Measurements from ENCODE around the gene SUMO1. TPM values are rescaled to one million over a fixed set of nuclear protein-coding genes. Genes with fewer than 3 reads are reported as not detected.
A peak's percentile ranks its signal among the peaks of the same experiment; 100 is the strongest.

The SUMO1 gene
- total RNA-seq, 3 donors from 2014 or later, result 54.1 to 78.6 (median 68.5) TPM

DNA sequence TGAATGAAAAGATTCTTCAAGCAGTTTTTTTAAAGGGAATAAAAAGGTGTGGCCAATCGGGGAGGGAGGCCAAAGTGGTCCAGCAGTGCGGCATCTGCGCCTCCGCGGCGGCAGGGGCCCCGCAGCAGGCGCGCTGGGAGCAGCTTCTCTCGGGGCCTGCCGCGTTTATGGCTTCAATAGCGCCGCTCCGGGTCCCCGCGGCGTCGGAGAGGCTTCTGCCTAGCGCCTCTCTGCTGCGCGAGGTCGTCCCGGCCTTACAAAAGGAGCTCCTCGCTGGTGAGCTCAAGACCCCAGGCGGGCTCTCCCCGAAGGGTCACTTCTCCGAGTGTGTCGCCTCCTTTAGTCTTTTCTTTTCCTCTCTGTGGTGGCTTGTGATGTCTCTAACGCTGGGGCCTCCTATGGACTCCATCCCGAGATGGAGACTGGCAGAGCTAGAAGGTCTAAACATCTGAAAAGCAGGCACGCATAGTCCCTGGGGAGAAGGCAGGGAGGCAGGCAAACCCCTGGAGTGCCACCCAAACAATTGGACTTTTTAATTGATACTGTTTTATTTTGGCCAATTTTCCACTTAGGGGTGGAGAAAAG is 67.1 kb downstream of the SUMO1 start:
- Histone ChIP-seq H3K36me3 (no peaks in the 10 kb centered on the region), H3K4me1 (no peaks in the 10 kb centered on the region), H3K27ac (no peak overlapping the region), H3K27me3 (no peaks in the 10 kb centered on the region), H3K4me3 (peak overlapping the region in 2 of 3 donors; percentile 13), H3K9me3 (no peaks in the 10 kb centered on the region)
- TF ChIP-seq, protein P1, sequence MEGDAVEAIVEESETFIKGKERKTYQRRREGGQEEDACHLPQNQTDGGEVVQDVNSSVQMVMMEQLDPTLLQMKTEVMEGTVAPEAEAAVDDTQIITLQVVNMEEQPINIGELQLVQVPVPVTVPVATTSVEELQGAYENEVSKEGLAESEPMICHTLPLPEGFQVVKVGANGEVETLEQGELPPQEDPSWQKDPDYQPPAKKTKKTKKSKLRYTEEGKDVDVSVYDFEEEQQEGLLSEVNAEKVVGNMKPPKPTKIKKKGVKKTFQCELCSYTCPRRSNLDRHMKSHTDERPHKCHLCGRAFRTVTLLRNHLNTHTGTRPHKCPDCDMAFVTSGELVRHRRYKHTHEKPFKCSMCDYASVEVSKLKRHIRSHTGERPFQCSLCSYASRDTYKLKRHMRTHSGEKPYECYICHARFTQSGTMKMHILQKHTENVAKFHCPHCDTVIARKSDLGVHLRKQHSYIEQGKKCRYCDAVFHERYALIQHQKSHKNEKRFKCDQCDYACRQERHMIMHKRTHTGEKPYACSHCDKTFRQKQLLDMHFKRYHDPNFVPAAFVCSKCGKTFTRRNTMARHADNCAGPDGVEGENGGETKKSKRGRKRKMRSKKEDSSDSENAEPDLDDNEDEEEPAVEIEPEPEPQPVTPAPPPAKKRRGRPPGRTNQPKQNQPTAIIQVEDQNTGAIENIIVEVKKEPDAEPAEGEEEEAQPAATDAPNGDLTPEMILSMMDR (IDR thresholded peaks at IDR 0.05), result no peak
- TF ChIP-seq POLR2A (IDR thresholded peaks at IDR 0.05), result no peak
- TF ChIP-seq POLR2AphosphoS5 (IDR thresholded peaks at IDR 0.05), result no peak
- no peak for DNase-seq (ENCODE audit: low spot score in 2 of 2)
- intact Hi-C loops (cut with DNase I; ENCODE audit: low total_unique reads), result no loop called here

DNA sequence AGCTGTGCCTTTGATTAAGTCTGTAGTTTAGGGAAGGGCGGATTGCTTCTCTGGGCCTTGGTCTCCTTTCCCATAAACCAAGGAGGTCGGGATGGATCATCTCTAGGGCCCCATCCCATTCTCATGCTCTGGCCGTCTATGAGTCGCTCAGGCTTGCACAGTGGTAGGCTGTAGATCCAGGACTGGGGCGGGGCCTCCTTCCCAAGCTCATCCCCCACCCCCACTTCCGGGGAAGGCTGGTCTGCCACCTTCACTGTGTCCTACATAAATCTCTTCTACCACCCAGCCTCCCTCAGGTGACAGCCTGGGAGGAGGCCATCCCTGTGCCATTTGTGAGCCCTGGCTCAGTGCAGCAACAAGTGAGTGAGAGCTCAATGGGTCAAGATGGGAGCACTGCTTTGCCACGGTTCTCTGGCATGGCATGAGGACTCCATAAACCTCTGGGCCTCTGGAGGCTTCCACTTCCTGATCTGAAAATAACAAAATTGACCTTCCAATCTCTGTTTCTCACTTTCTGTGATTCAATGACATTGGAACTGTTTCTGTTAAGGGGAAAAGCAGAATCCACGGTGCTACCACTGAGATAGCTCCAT is 68.5 kb downstream of the SUMO1 start:
- H3K27ac ChIP-seq, result no peak overlapping the region
- H3K4me1 ChIP-seq, result no peaks in the 10 kb centered on the region
- DNase-seq (ENCODE audit: low spot score in 2 of 2), result no peak
- H3K27me3 ChIP-seq, result no peaks in the 10 kb centered on the region
- no peak overlapping the region for H3K4me3 ChIP-seq
- no peaks in the 10 kb centered on the region for H3K36me3 ChIP-seq
- TF ChIP-seq POLR2AphosphoS5 (IDR thresholded peaks at IDR 0.05), result no peak
- no peak for TF ChIP-seq POLR2A (IDR thresholded peaks at IDR 0.05)
- TF ChIP-seq, protein P1 (IDR thresholded peaks at IDR 0.05), result no peak
- intact Hi-C loops (cut with DNase I; ENCODE audit: low total_unique reads), result loop anchor here (10.0 kb wide), 1 partner anchor 365 kb away; the partner anchor contains the start of gene CDK15
- H3K9me3 ChIP-seq, result no peaks in the 10 kb centered on the region

DNA sequence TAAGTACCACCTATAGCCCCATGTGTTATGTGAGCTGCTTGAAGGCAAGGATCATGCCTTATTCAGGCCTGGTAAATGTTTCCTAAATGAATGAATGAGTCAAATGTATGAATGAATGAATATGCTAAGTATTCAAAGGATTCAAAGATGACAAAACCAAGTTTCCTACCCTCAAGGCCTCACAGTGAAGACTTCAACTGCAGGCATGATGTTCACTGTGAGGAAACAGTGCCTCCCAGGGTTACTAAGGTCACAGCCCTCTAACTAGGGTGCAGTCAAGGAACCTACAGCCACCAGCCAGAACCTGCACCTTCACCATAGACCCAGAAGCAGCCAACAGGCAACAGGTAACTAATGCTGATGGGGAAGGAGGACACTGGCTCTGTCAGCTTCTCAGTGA is 69.3 kb downstream of the SUMO1 start:
- Histone ChIP-seq H3K27me3 (no peaks in the 10 kb centered on the region), H3K36me3 (no peaks in the 10 kb centered on the region), H3K27ac (no peak overlapping the region), H3K9me3 (no peaks in the 10 kb centered on the region), H3K4me1 (no peaks in the 10 kb centered on the region), H3K4me3 (no peak overlapping the region)
- intact Hi-C loops (cut with DNase I; ENCODE audit: low total_unique reads), result loop anchor here (10.0 kb wide), 1 partner anchor 364 kb away; the partner anchor contains the start of gene CDK15
- TF ChIP-seq POLR2AphosphoS5 (IDR thresholded peaks at IDR 0.05), result no peak
- TF ChIP-seq POLR2A (IDR thresholded peaks at IDR 0.05), result no peak
- TF ChIP-seq, protein P1 (IDR thresholded peaks at IDR 0.05), result no peak
- no peak for DNase-seq (ENCODE audit: low spot score in 2 of 2)

DNA sequence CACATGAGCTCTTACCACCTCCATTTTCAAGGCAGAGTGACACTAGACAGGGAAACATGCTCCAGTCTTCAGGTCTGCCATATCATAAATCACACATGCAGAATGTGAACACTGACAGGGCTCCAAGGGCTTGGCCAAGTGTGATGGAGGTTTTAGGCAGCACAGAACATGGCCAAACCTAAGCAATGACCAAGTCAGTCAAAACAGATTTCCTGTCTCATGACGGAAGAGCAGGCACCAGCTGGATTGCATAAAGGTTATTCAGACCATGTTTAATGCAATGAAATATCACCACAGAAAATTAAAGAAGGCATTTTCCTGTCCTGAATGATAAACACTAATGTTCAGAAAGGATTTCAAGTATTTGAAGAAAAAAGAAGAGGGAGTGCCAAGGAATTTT is 72.5 kb downstream of the SUMO1 start:
- Histone ChIP-seq H3K27ac (no peak overlapping the region), H3K4me3 (no peak overlapping the region), H3K9me3 (no peaks in the 10 kb centered on the region), H3K4me1 (peaks cover 0 to 1% of the 10 kb centered on the region in 2 donors), H3K27me3 (no peaks in the 10 kb centered on the region), H3K36me3 (no peaks in the 10 kb centered on the region)
- no peak for DNase-seq (ENCODE audit: low spot score in 2 of 2)
- TF ChIP-seq POLR2A (IDR thresholded peaks at IDR 0.05), result no peak
- no peak for TF ChIP-seq POLR2AphosphoS5 (IDR thresholded peaks at IDR 0.05)
- TF ChIP-seq, protein P1 (IDR thresholded peaks at IDR 0.05), result no peak
- intact Hi-C loops (cut with DNase I; ENCODE audit: low total_unique reads), result loop anchor here (10.0 kb wide), 1 partner anchor 361 kb away; the partner anchor contains the start of gene CDK15

DNA sequence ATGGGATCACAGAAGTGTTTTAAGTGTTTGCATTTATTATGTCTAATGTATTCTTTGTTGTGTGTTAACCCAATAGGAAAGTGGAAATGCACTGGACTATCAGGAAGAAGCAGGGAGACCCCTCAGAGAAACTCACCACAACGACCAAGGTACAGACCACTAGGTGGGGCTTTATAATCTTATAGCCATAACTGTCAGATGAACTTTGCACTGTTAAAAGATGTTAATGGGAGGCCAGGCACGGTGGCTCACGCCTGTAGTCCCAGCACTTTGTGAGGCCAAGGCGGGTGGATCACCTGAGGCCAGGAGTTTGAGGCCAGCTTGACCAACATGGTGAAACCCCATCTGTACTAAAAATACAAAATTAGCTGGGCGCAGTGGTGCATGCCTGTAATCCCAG is 73.2 kb downstream of the SUMO1 start:
- no peaks in the 10 kb centered on the region for H3K9me3 ChIP-seq
- H3K4me1 ChIP-seq, result peaks cover 0 to 4% of the 10 kb centered on the region in 2 donors
- no peak for DNase-seq (ENCODE audit: low spot score in 2 of 2)
- no peaks in the 10 kb centered on the region for H3K36me3 ChIP-seq
- H3K4me3 ChIP-seq, result no peak overlapping the region
- H3K27ac ChIP-seq, result no peak overlapping the region
- intact Hi-C loops (cut with DNase I; ENCODE audit: low total_unique reads), result loop anchor here (10.0 kb wide), 1 partner anchor 360 kb away; the partner anchor contains the start of gene CDK15
- no peak for TF ChIP-seq POLR2AphosphoS5 (IDR thresholded peaks at IDR 0.05)
- TF ChIP-seq, protein P1 (IDR thresholded peaks at IDR 0.05), result no peak
- no peak for TF ChIP-seq POLR2A (IDR thresholded peaks at IDR 0.05)
- no peaks in the 10 kb centered on the region for H3K27me3 ChIP-seq

Measured in breast epithelium (tissue), 4 donors.